Activated naive CD8-positive, alpha-beta T cell (primary cell): Measurements from ENCODE around the gene CEP170B.

Experiments
- H3K27ac Mint-ChIP-seq: one replicate; pipeline ENCODE4 v1.8.0; 2021; ENCODE audit warnings: mixed read lengths
- H3K27me3 Mint-ChIP-seq: one replicate; pipeline ENCODE4 v1.8.0; 2021; ENCODE audit warnings: mixed read lengths
- H3K36me3 Mint-ChIP-seq: one replicate; pipeline ENCODE4 v1.8.0; 2021; ENCODE audit warnings: mixed read lengths
- H3K4me1 Mint-ChIP-seq: one replicate; pipeline ENCODE4 v1.8.0; 2021; ENCODE audit warnings: low read depth, mixed read lengths
- H3K4me3 Mint-ChIP-seq: one replicate; pipeline ENCODE4 v1.8.0; 2021; ENCODE audit warnings: mild to moderate bottlenecking, mixed read lengths
- H3K9me3 Mint-ChIP-seq: one replicate; pipeline ENCODE4 v1.8.0; 2021; ENCODE audit warnings: low read depth, mixed read lengths

The CEP170B gene

GRCh38 chr14:104870368-104871144 lies 5.5 kb downstream of the CEP170B start:
- Mint-ChIP-seq H3K4me1 (no peaks in the 10 kb centered on the region), H3K9me3 (no peaks in the 10 kb centered on the region), H3K36me3 (no peaks in the 10 kb centered on the region), H3K27ac (no peak overlapping the region), H3K4me3 (no peak overlapping the region), H3K27me3 (peaks cover 1% of the 10 kb centered on the region)

DNA sequence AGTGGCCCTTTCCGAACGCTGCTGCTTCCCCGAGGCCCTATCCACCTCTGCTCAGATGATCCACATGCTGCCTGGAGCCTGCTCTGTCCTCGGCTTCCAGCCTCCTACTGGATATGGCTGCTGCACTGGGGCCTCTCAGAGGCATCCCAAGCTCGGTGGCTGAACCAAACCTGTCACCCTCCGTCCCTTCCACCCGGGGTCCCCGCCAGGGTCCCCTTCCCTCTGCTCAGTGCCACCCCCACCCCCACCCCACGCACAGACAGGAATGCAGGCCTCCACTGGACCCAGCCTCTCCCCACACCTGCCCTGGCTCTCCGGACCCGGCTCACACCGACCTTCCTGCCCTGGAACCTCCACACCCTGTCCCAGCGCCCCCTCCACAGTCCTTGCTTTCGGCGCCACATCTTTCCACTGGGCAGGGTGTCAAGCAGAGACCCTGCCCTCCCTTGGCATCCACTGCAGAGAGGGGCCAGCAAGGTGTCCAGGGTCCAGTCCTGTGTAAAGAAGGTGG lies 6.1 kb downstream of the CEP170B start:
- H3K36me3 Mint-ChIP-seq = no peaks in the 10 kb centered on the region
- H3K4me3 Mint-ChIP-seq = no peak overlapping the region
- no peak overlapping the region for H3K27ac Mint-ChIP-seq
- H3K27me3 Mint-ChIP-seq = peaks cover 1% of the 10 kb centered on the region
- H3K4me1 Mint-ChIP-seq = no peaks in the 10 kb centered on the region
- no peaks in the 10 kb centered on the region for H3K9me3 Mint-ChIP-seq

- Mint-ChIP-seq H3K4me1 (no peaks in the 10 kb centered on the region), H3K36me3 (no peaks in the 10 kb centered on the region), H3K27ac (no peak overlapping the region), H3K9me3 (no peaks in the 10 kb centered on the region), H3K4me3 (no peak overlapping the region), H3K27me3 (peaks cover 1% of the 10 kb centered on the region)
Observed at GRCh38 chr14:104871656-104872468, 6.8 kb downstream of the CEP170B start.

DNA sequence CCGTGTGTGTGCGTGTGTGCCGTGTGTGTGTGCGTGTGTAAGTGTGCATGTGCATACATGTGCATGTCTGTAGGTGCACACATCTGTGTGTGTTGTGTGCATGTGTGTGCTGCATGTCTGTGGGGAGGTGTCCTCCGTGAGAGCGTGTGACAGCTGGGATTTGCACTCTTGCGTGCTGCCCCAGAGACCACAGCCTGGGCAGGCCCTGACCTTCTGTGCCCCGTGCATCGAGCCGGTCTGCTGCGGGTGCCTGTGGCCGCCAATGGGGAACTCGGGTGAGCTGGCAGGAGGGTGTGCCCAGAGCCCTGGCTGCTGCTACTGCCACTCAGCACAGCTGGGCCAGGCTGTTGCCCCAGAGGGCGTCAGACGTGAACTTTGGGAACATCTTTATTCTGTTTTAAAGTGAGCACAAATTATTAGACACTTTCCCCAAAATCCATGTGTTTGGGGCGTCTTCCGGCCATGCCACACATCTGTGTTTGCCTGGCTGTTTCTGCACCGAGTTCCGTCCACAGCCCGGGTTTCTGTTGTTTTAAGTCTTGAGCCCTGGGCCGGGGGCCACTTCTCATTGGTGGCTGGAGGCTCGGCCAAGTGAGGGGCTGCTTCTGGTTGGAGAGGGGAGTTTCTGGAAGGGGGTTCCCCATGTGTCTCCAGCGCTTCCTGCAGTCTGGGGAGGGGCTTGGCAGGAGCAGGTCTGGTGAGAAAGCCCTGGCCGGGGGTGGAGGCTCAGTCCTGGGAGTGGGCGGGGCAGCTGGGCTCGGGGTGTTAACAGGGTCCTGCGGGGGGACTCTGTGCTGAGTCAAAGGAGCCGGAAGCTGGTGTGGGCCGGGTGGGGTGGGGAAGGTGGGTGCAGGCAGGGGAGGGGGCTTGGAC lies 7.6 kb downstream of the CEP170B start:
- H3K27me3 Mint-ChIP-seq = peaks cover 1% of the 10 kb centered on the region
- no peak overlapping the region for H3K27ac Mint-ChIP-seq
- H3K4me1 Mint-ChIP-seq = no peaks in the 10 kb centered on the region
- H3K36me3 Mint-ChIP-seq = no peaks in the 10 kb centered on the region
- no peaks in the 10 kb centered on the region for H3K9me3 Mint-ChIP-seq
- no peak overlapping the region for H3K4me3 Mint-ChIP-seq

DNA sequence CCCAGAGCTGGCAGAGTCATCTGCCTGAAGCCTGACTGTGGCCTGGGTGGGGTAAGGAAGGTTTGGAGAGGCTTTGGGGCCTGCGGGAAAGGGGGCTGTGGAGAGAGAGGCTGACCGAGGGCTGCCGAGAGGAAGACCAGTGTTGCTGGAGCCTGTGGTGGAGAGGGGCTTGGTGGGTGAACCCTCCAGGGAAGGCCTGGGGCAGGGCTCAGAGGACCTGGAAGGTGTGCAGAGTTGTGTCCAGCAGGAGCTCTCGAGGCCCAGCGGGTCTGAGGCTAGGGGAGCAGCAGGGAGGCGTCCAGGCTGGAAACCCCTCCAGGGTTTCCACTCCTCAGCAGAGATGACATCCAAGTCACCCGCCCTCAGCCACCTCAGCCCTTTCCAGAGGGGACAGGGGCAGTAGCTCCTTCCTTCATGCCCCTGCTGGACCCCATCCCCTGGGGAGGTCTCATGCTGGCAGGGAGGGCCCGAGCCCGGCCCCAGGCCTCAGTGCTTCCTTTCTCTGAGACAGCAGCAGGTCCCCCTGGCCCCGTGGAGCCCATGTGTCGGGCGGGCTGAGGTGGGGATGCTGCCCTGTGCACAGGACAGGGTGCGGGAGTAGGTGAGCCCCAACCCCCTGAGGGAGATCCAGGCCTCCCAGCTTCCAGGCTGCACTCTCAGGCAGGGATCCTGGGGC lies 8.4 kb downstream of the CEP170B start:
- no peaks in the 10 kb centered on the region for H3K36me3 Mint-ChIP-seq
- no peak overlapping the region for H3K27ac Mint-ChIP-seq
- no peaks in the 10 kb centered on the region for H3K4me1 Mint-ChIP-seq
- H3K27me3 Mint-ChIP-seq = no peaks in the 10 kb centered on the region
- no peak overlapping the region for H3K4me3 Mint-ChIP-seq
- no peaks in the 10 kb centered on the region for H3K9me3 Mint-ChIP-seq

DNA sequence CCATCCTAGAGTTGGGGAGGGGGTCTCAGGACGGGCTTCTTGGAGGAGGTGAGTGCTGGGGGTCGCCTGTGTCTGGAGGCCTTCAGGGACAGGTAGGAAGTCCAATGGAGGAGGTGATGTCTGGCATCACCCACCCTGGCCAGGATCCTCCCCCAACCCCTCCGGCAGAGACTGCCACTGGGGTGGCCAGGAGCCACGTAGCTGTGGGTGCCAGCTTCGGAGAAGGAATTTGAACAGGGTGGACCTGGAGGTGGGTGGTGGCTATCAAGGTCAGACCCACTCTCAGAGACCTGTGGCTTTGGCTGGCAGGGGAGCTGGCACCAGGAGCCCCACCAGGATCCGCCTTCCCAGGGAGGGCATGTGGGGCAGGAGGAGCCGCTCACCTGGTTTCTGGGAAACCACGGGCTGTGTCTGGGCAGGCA lies 9.1 kb downstream of the CEP170B start:
- Mint-ChIP-seq H3K36me3 (no peaks in the 10 kb centered on the region), H3K4me1 (no peaks in the 10 kb centered on the region), H3K27ac (no peak overlapping the region), H3K27me3 (no peaks in the 10 kb centered on the region), H3K9me3 (no peaks in the 10 kb centered on the region), H3K4me3 (no peak overlapping the region)

DNA sequence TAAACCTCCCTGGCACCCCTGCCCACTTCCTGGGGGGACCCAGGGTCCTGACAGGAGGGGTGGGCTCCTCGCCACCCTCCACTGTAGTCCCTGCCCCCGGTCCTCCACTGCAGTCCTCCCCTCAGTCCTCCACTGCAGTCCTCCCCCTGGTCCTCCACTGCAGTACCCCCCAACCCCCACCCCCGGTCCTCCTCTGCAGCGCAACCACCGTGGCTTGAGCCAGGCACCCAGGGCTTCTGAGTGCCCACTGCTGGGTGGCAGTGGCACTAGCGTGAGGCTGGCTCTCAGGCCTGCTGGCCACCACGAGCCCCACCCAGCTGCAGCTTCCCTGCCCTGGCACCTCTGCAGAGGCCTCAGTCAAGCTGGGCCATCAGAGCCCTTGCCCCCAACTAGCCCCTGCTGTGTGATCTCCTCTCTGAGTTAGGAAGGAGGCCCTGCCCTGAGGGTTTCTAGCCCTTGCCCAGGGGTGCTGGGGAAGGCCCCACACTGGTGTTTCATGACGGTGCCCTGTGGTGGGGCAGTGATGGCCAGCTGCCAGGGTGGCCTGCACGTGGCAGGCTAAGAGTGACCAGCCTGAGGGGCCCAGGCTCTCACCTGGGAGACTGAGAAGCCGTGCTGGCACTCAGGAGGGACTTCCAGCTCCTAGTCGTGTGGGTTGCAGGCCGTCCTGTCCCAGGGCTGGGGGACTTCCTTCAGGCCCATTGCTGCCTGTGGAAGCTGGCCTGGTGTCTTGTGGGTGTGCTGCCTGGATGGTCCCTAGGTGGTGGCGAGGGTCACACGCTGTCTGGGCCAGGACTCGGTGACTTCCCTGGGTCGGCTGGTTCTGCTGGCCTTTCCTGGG lies 9.7 kb downstream of the CEP170B start:
- Mint-ChIP-seq H3K4me1 (no peaks in the 10 kb centered on the region), H3K4me3 (no peak overlapping the region), H3K27me3 (no peaks in the 10 kb centered on the region)

GRCh38 chr14:104875412-104875751 lies 10.3 kb downstream of the CEP170B start:
- no peak overlapping the region for H3K4me3 Mint-ChIP-seq

More for the DNA sequence above, 9.7 kb downstream of the CEP170B start:
- no peak overlapping the region for H3K27ac Mint-ChIP-seq
- H3K9me3 Mint-ChIP-seq = no peaks in the 10 kb centered on the region
- H3K36me3 Mint-ChIP-seq = no peaks in the 10 kb centered on the region

GRCh38 chr14:104875811-104876210 lies 10.7 kb downstream of the CEP170B start:
- Mint-ChIP-seq H3K4me1 (no peaks in the 10 kb centered on the region), H3K9me3 (no peaks in the 10 kb centered on the region), H3K27ac (no peak overlapping the region), H3K27me3 (no peaks in the 10 kb centered on the region), H3K36me3 (no peaks in the 10 kb centered on the region), H3K4me3 (no peak overlapping the region)

More at GRCh38 chr14:104875412-104875751, 10.3 kb downstream of the CEP170B start:
- H3K4me1 Mint-ChIP-seq = no peaks in the 10 kb centered on the region
- H3K9me3 Mint-ChIP-seq = no peaks in the 10 kb centered on the region
- no peaks in the 10 kb centered on the region for H3K36me3 Mint-ChIP-seq
- H3K27me3 Mint-ChIP-seq = no peaks in the 10 kb centered on the region
- H3K27ac Mint-ChIP-seq = no peak overlapping the region

DNA sequence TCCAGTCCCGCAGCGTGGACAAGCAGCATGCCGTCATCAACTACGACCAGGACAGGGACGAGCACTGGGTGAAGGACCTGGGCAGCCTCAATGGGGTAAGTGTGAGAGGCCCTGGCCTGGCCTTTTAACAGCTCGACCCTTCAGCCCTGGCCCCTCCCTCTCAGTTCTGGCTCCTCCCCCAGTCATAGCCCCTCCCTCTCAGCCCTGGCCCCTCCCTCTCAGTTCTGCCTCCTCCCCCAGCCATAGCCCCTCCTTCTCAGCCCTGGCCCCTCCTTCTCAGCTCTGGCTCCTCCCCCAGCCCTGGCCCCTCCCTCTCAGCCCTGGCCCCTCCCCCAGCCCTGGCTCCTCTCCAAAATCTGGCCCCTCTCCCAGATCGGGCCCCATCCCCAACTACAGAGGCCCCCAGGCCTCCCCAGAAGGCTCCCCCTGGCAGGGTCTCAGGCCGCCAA lies 11.2 kb downstream of the CEP170B start:
- no peaks in the 10 kb centered on the region for H3K27me3 Mint-ChIP-seq
- H3K4me1 Mint-ChIP-seq = no peaks in the 10 kb centered on the region
- no peaks in the 10 kb centered on the region for H3K9me3 Mint-ChIP-seq
- no peak overlapping the region for H3K4me3 Mint-ChIP-seq
- no peak overlapping the region for H3K27ac Mint-ChIP-seq
- no peaks in the 10 kb centered on the region for H3K36me3 Mint-ChIP-seq

- Mint-ChIP-seq H3K27ac (no peak overlapping the region), H3K9me3 (no peaks in the 10 kb centered on the region), H3K27me3 (no peaks in the 10 kb centered on the region), H3K36me3 (no peaks in the 10 kb centered on the region), H3K4me1 (no peaks in the 10 kb centered on the region), H3K4me3 (no peak overlapping the region)
Observed at GRCh38 chr14:104877066-104877805, 12.2 kb downstream of the CEP170B start.

DNA sequence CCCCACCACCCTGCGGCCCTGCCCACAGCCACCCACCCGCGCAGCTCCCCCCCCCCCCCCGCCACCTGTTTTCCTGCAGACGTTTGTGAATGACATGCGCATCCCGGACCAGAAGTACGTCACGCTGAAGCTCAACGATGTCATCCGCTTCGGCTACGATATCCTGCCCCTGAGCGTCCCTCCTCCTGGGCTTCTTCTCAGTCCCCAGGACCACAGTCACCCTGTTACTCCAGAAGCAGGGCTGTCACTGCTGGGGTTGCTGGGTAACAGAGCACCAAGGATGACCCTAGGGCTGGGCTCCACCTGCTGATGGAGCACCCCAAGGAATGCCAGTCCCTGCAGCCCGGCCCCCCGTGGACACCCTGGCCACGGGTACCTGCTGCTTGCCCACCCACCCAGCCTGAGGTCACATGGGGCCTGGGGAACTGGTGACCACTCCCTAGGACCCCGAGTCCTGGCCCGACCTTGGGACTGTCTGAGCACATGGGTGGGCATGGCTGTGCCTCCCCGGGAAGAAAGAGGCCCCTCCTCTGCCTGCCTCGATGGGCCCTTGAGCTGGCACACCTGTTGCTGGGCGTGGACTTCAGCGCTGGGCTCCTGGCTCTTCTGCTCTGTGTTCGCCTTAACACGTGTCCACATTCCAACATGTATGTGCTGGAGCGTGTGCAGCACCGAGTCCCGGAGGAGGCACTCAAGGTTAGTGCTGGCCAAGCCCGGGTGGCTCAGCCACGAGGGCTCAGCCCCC lies 12.9 kb downstream of the CEP170B start:
- no peaks in the 10 kb centered on the region for H3K36me3 Mint-ChIP-seq
- no peaks in the 10 kb centered on the region for H3K4me1 Mint-ChIP-seq
- H3K4me3 Mint-ChIP-seq = no peak overlapping the region
- H3K9me3 Mint-ChIP-seq = no peaks in the 10 kb centered on the region
- no peaks in the 10 kb centered on the region for H3K27me3 Mint-ChIP-seq
- H3K27ac Mint-ChIP-seq = no peak overlapping the region
